BLaER1 treated with 17β-estradiol and CSF1 and Interleukin-3, amounts not matched to agents 10 nM and 100 nM (cell line): ENCODE results near the gene BTF3.
"Not testable (repeated sequence)": the region's sequence is repeated elsewhere in the genome, so short reads cannot be mapped to it uniquely, and the experiment has no call there.

Experiments used
- H3K27ac ChIP-seq, 11 experiments: shearing (Covaris generic); formaldehyde crosslinking; 2 replicates each; pipeline ENCODE4 v1.8.1; 2022
- H3K27me3 ChIP-seq, 11 experiments: shearing (Covaris generic); formaldehyde crosslinking; 2 replicates each; pipeline ENCODE4 v1.8.1; 2022
- H3K36me3 ChIP-seq, 11 experiments: shearing (Covaris generic); formaldehyde crosslinking; 2 replicates each; pipeline ENCODE4 v1.8.1; 2022
- H3K4me1 ChIP-seq, 10 experiments: shearing (Covaris generic); formaldehyde crosslinking; 2 replicates each; pipeline ENCODE4 v1.8.1; 2022
- H3K4me2 ChIP-seq, 11 experiments: shearing (Covaris generic); formaldehyde crosslinking; 2 replicates each; pipeline ENCODE4 v1.8.1; 2022
- H3K4me3 ChIP-seq, 10 experiments: shearing (Covaris generic); formaldehyde crosslinking; 2 replicates each; pipeline ENCODE4 v1.8.1; 2022
- H3K9ac ChIP-seq, 11 experiments: shearing (Covaris generic); formaldehyde crosslinking; 2 replicates each; pipeline ENCODE4 v1.8.1; 2022
- H3K9me3 ChIP-seq, 11 experiments: shearing (Covaris generic); formaldehyde crosslinking; replicated peaks in 1 of 11; 2 replicates each; pipeline ENCODE4 v1.8.1; 2022
- H4K20me1 ChIP-seq, 11 experiments: shearing (Covaris generic); formaldehyde crosslinking; 2 replicates each; pipeline ENCODE4 v1.8.1; 2022
- Cebpa-rat ChIP-seq, 11 experiments: shearing (Covaris generic); IDR thresholded peaks; 2 replicates each; pipeline ENCODE4 v1.8.1; 2022

The BTF3 gene

GRCh38 chr5:73498057-73498992 is at the start of gene BTF3:
BTF3 (plus strand) TSS chr5:73498442; CDS start chr5:73498668, 226 bp downstream.
- Histone ChIP-seq H3K36me3 (peaks cover 33 to 43% (median 39%) of the 10 kb centered on the region in 11 experiments), H3K27ac (peak within 1 kb of the TSS; percentile 96 to 100 (median 99)), H3K9me3 (no peaks in the 10 kb centered on the region), H4K20me1 (peaks cover 31 to 48% (median 43%) of the 10 kb centered on the region in 11 experiments; a peak in 21 of 22 replicates), H3K4me3 (peak within 1 kb of the TSS; percentile 86 to 99 (median 96)), H3K9ac (peak within 1 kb of the TSS; percentile 98 to 100 (median 99)), H3K4me2 (peak within 1 kb of the TSS; percentile 78 to 96 (median 92)), H3K27me3 (no peaks in the 10 kb centered on the region), H3K4me1 (peaks cover 12 to 68% (median 30%) of the 10 kb centered on the region in 10 experiments)
- no peak for TF ChIP-seq Cebpa-rat (IDR thresholded peaks at IDR 0.05)

- TF ChIP-seq Cebpa-rat (IDR thresholded peaks at IDR 0.05) = no peak
- Histone ChIP-seq H3K27me3 (peaks cover 81 to 100% (median 100%) of the 10 kb centered on the region in 11 experiments), H3K27ac (peak within 1 kb of the TSS in 3 of 11 experiments; percentile 57 to 73 (median 58); a peak in 6 of 22 replicates), H3K36me3 (no peaks in the 10 kb centered on the region), H3K9ac (peak within 1 kb of the TSS in 10 of 11 experiments; percentile 2 to 83 (median 52); a peak in 18 of 22 replicates), H3K4me3 (peak within 1 kb of the TSS; percentile 53 to 77 (median 66)), H3K4me1 (peaks cover 16 to 29% (median 27%) of the 10 kb centered on the region in 10 experiments), H3K4me2 (peak within 1 kb of the TSS; percentile 86 to 99 (median 97)), H4K20me1 (peaks cover 25 to 84% (median 60%) of the 10 kb centered on the region in 11 experiments), H3K9me3 (peaks cover 20 to 34% (median 31%) of the 10 kb centered on the region in 11 experiments; a peak in 21 of 22 replicates)
Observed at GRCh38 chr5:73448463-73449136, 49.6 kb upstream of the BTF3 start, which contains the start of gene FOXD1. FOXD1 (minus strand) TSS chr5:73448777; CDS start chr5:73448362, 415 bp downstream.

- no peak overlapping the region for H3K27ac ChIP-seq
- peaks cover 18 to 68% (median 45%) of the 10 kb centered on the region in 11 experiments for H4K20me1 ChIP-seq
- peaks cover 11 to 21% (median 17%) of the 10 kb centered on the region in 11 experiments; a peak in 20 of 22 replicates for H3K9me3 ChIP-seq
- no peaks in the 10 kb centered on the region for H3K36me3 ChIP-seq
- no peak overlapping the region for H3K4me2 ChIP-seq
- no peak overlapping the region for H3K9ac ChIP-seq
- H3K4me1 ChIP-seq = peaks cover 12 to 29% (median 26%) of the 10 kb centered on the region in 10 experiments
- H3K27me3 ChIP-seq = peaks cover 71 to 93% (median 93%) of the 10 kb centered on the region in 11 experiments
- no peak overlapping the region for H3K4me3 ChIP-seq
- no peak for TF ChIP-seq Cebpa-rat (IDR thresholded peaks at IDR 0.05)
Observed at GRCh38 chr5:73450137-73450536, 48.1 kb upstream of the BTF3 start.

GRCh38 chr5:73450672-73451223 is 47.5 kb upstream of the BTF3 start:
- Histone ChIP-seq H3K4me3 (no peak overlapping the region), H3K27ac (no peak overlapping the region), H3K27me3 (peaks cover 65 to 87% (median 87%) of the 10 kb centered on the region in 11 experiments), H4K20me1 (peaks cover 13 to 62% (median 39%) of the 10 kb centered on the region in 11 experiments), H3K9ac (no peak overlapping the region), H3K36me3 (no peaks in the 10 kb centered on the region), H3K4me1 (peaks cover 12 to 29% (median 26%) of the 10 kb centered on the region in 10 experiments), H3K9me3 (peaks cover 11 to 21% (median 17%) of the 10 kb centered on the region in 11 experiments; a peak in 20 of 22 replicates), H3K4me2 (no peak overlapping the region)
- TF ChIP-seq Cebpa-rat (IDR thresholded peaks at IDR 0.05) = no peak

- H3K27ac ChIP-seq = no peak overlapping the region
- TF ChIP-seq Cebpa-rat (IDR thresholded peaks at IDR 0.05) = no peak
- peaks cover 58 to 80% (median 79%) of the 10 kb centered on the region in 11 experiments for H3K27me3 ChIP-seq
- peaks cover 9 to 29% (median 26%) of the 10 kb centered on the region in 10 experiments for H3K4me1 ChIP-seq
- no peak overlapping the region for H3K4me3 ChIP-seq
- H3K9ac ChIP-seq = no peak overlapping the region
- peaks cover 11 to 23% (median 17%) of the 10 kb centered on the region in 11 experiments; a peak in 20 of 22 replicates for H3K9me3 ChIP-seq
- H3K36me3 ChIP-seq = no peaks in the 10 kb centered on the region
- peaks cover 5 to 55% (median 34%) of the 10 kb centered on the region in 11 experiments for H4K20me1 ChIP-seq
- H3K4me2 ChIP-seq = no peak overlapping the region
Observed at GRCh38 chr5:73451224-73452130, 46.8 kb upstream of the BTF3 start.

DNA sequence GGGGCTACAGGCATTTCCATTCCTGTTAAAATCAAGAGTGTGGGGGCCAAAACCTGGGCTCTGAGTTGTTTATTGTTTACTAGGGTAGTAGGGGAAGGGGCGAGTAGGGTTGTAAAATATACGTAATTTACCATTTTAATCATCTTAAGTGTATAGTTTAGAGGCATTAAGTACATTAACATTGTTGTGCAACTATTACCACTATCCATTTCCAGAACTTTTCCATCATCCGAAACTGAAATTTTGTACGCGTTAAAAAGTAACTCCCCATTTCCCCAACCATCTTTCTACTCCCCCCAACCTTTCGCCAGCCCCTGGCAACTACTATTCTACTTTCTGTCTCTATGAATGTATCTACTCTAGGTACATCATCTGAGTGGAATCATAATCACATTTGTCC is 46.0 kb upstream of the BTF3 start:
- H3K4me2 ChIP-seq = no peak overlapping the region
- H4K20me1 ChIP-seq = peaks cover 0 to 48% (median 27%) of the 10 kb centered on the region in 11 experiments; a peak in 16 of 22 replicates

DNA sequence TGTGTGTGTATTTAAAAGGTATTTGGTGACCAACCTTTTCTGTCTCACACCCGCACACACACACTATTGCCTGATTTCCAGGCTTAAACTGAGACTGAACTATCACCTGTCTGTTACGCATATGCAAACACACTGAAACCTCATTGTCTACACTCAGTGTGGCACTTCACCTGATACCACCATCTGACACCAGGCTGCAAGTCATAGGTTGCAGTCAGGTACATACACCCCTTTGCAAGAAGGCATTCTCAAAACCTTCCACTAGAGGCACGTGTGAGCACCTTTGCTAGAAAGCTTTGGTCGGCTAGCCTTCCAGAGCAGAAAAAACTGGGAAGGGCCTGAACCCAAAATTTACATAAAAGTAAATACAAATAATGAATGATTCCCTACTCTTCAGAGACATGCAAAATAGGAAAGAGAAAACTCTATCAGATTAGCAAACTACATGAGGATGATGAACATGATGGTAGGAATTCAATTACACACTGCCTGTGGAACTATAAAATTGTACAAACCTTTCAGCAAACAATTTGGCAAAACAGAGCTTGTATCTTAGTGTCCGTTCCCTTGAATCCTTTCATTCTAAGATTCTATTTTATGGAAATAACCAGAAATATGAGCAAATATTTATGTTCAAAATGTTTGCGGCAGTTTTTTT is 43.7 kb upstream of the BTF3 start:
- peaks cover 0 to 25% (median 6%) of the 10 kb centered on the region in 11 experiments; a peak in 12 of 22 replicates for H4K20me1 ChIP-seq
- no peaks in the 10 kb centered on the region for H3K36me3 ChIP-seq
- no peak overlapping the region for H3K27ac ChIP-seq
- H3K4me1 ChIP-seq = peaks cover 0 to 2% (median under 1%) of the 10 kb centered on the region in 10 experiments; a peak in 4 of 20 replicates
- H3K4me2 ChIP-seq = no peak overlapping the region
- peaks cover 45 to 50% (median 49%) of the 10 kb centered on the region in 11 experiments for H3K27me3 ChIP-seq
- H3K4me3 ChIP-seq = no peak overlapping the region
- H3K9ac ChIP-seq = no peak overlapping the region
- TF ChIP-seq Cebpa-rat (IDR thresholded peaks at IDR 0.05) = no peak
- peaks cover 11 to 25% (median 17%) of the 10 kb centered on the region in 11 experiments; a peak in 20 of 22 replicates for H3K9me3 ChIP-seq

More for the DNA sequence above, 46.0 kb upstream of the BTF3 start:
- Histone ChIP-seq H3K27ac (no peak overlapping the region), H3K4me3 (no peak overlapping the region), H3K36me3 (no peaks in the 10 kb centered on the region), H3K9me3 (peaks cover 11 to 25% (median 17%) of the 10 kb centered on the region in 11 experiments; a peak in 20 of 22 replicates), H3K9ac (no peak overlapping the region), H3K27me3 (peaks cover 51 to 73% (median 72%) of the 10 kb centered on the region in 11 experiments), H3K4me1 (peaks cover 4 to 22% (median 19%) of the 10 kb centered on the region in 10 experiments; a peak in 17 of 20 replicates)
- no peak for TF ChIP-seq Cebpa-rat (IDR thresholded peaks at IDR 0.05)

- not testable (repeated sequence) for H4K20me1 ChIP-seq, H3K9ac ChIP-seq, H3K4me1 ChIP-seq, H3K36me3 ChIP-seq, H3K4me2 ChIP-seq, H3K4me3 ChIP-seq, H3K27ac ChIP-seq
- Histone ChIP-seq H3K9me3 (peaks cover 6 to 16% (median 9%) of the 10 kb centered on the region in 11 experiments; a peak in 20 of 22 replicates), H3K27me3 (peaks cover 27 to 30% (median 29%) of the 10 kb centered on the region in 11 experiments)
Observed at GRCh38 chr5:73456462-73456861, 41.8 kb upstream of the BTF3 start.
